ENCODE measurements around the gene ADAM8. TPM values are rescaled to one million over a fixed set of nuclear protein-coding genes. Genes with fewer than 3 reads are reported as not detected.
A peak's percentile ranks its signal among the peaks of the same experiment; 100 is the strongest.
"Not testable (repeated sequence)": the region's sequence is repeated elsewhere in the genome, so short reads cannot be mapped to it uniquely, and the experiment has no call there.

ADAM8 gene
- total RNA-seq, 2 donors from 2014 or later = 157 to 188 TPM

- H3K36me3 Mint-ChIP-seq (ENCODE audit: low read depth) = no peaks in the 10 kb centered on the region
- no peak overlapping the region for H3K27ac Mint-ChIP-seq
- peaks cover 19% of the 10 kb centered on the region for H3K4me1 Mint-ChIP-seq
- peak overlapping the region; percentile 77 for H3K4me3 Mint-ChIP-seq
- ATAC-seq (peak; percentile 39), DNase-seq (no peak)
- no peaks in the 10 kb centered on the region for H3K9me3 ChIP-seq (ENCODE audit: control insufficient read depth, low read length, poor library complexity, severe bottlenecking)
- H3K27me3 Mint-ChIP-seq = peaks cover 62% of the 10 kb centered on the region
These were observed 46.1 kb downstream of the ADAM8 start for GRCh38 chr10:133230387-133231195.

- peak; percentile 15 for ATAC-seq
- no peak for DNase-seq
- H3K4me3 Mint-ChIP-seq = peak within 1 kb of the TSS; percentile 77
- no peak within 1 kb of the TSS for H3K27ac Mint-ChIP-seq
- H3K36me3 Mint-ChIP-seq (ENCODE audit: low read depth) = no peaks in the 10 kb centered on the region
- peaks cover 19% of the 10 kb centered on the region for H3K4me1 Mint-ChIP-seq
- H3K9me3 ChIP-seq (ENCODE audit: control insufficient read depth, low read length, poor library complexity, severe bottlenecking) = no peaks in the 10 kb centered on the region
- H3K27me3 Mint-ChIP-seq = peaks cover 60% of the 10 kb centered on the region
These were observed 46.7 kb downstream of the ADAM8 start, which contains the start of gene UTF1 for GRCh38 chr10:133230044-133230361. TSS of gene UTF1 (plus strand) at chr10:133230217. CDS start at chr10:133230289, 72 bp downstream.

DNA sequence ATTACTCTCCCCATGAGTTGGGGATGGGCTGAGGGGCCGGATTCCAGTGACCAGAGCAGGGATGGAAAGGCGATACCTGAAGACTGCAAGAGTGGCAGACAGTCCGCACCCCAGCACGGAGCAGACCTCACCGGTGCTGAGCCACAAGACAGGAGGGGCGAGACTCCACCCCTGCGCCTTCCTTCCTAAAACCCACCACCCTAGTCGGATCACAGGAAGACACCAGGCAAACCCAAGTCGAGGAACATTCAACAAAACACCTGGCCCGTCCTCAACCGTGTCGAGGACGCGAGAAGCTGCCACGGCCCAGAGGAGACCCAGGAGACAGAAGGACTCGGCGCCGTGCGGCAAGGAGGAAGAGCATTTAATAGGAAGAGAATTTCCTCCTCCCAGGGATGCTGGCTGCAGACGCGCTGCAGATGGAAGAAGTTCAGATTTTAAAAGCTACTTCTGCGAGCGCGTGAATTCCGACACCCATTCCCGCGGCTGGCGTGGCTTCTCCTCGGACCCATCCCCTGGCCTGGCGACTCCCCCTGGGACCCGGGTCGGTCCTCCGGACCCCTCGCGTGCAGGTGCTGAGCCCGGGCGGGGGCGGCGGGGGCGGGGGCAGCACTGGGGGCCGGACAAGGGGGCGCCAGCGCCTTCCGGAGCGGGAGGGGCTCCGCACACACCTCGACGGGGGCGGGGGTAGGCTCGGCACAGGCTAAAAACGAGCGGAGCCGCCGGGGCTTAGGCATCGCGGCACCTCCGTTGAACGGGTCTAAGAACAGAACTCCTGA lies 47.2 kb downstream of the ADAM8 start:
- H3K27me3 Mint-ChIP-seq = peaks cover 57% of the 10 kb centered on the region
- DNase-seq (no peak), ATAC-seq (no peak)
- no peaks in the 10 kb centered on the region for H3K36me3 Mint-ChIP-seq (ENCODE audit: low read depth)
- H3K4me1 Mint-ChIP-seq = peaks cover 18% of the 10 kb centered on the region
- H3K9me3 ChIP-seq (ENCODE audit: control insufficient read depth, low read length, poor library complexity, severe bottlenecking) = no peaks in the 10 kb centered on the region
- peak overlapping the region; percentile 63 for H3K4me3 Mint-ChIP-seq
- no peak overlapping the region for H3K27ac Mint-ChIP-seq

DNA sequence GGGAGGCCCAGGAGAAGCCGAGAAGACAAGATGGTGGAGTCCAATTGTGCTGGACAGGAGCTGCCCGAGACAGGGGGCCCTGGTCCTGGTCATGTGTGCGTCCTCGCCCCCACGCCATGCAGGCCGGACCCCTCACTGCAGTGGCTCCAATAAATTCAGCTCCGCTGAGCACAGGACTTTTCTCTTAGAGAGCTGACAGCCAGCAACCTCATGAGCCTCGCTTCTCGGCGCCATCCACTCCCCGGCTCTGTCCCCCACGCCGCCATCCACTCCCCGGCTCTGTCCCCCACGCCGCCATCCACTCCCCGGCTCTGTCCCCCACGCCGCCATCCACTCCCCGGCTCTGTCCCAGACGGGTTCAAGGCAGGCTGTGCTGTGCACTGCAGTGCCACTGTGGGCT lies 49.4 kb downstream of the ADAM8 start:
- Mint-ChIP-seq H3K4me1 (peaks cover 18% of the 10 kb centered on the region), H3K27ac (no peak overlapping the region), H3K36me3 (ENCODE audit: low read depth) (no peaks in the 10 kb centered on the region), H3K4me3 (no peak overlapping the region), H3K27me3 (peaks cover 45% of the 10 kb centered on the region)
- DNase-seq (no peak), ATAC-seq (no peak)
- no peaks in the 10 kb centered on the region for H3K9me3 ChIP-seq (ENCODE audit: control insufficient read depth, low read length, poor library complexity, severe bottlenecking)

DNA sequence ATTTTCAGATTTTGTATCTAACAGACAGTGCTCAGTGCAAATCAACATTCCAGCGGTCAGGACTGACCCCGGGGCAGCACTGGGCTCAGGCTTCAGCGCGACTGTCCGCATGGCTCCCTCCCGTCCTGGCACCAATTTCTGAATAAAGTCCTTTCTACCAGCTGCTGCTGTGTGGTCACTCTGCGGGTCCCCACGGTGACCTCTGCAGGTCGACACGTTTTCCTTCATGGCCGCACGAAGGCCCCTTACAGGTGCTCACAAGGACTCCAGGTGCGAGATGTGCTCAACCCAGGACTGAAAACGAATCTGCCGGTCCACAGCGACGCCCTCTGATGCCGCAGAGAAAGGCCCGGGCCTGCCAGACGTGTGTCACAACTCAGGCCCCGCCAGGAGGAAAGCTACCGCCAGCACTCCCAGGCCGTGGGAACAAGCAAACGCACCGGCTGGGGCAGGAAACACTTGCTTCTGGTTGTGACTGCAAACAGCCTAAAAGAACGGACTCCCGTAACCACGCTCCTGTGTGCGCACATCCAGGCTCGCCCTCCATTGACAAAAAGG lies 50.3 kb downstream of the ADAM8 start:
- H3K36me3 Mint-ChIP-seq (ENCODE audit: low read depth) = no peaks in the 10 kb centered on the region
- DNase-seq (no peak), ATAC-seq (peak; percentile 48)
- peak overlapping the region; percentile 41 for H3K4me3 Mint-ChIP-seq
- H3K27me3 Mint-ChIP-seq = peaks cover 40% of the 10 kb centered on the region
- no peaks in the 10 kb centered on the region for H3K9me3 ChIP-seq (ENCODE audit: control insufficient read depth, low read length, poor library complexity, severe bottlenecking)
- H3K4me1 Mint-ChIP-seq = peaks cover 18% of the 10 kb centered on the region
- H3K27ac Mint-ChIP-seq = no peak overlapping the region

DNA sequence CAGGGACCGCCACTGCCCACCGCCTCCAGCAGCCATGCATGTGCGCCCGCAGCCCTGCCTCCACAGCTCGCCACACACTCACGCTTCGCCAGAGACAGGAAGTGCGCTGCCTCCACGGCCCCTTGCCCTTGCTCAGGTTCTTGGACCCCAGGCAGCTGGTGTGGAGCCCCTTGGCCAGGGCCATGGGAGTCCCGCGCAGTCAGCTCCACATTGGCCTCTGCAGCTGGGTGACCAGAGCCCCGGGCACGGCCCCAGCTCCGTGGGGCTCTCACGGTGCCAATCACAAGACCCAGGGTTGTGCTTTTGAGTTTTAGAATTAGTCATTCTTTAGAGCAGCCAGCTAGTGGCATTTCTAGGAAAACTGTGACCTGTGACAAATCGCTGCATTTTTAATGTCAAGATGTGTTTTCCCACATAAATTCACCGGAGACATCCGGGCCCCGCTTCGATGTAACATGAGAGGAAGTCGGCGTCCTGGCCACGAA lies 50.9 kb downstream of the ADAM8 start:
- Mint-ChIP-seq H3K4me3 (peak overlapping the region; percentile 21), H3K4me1 (peaks cover 20% of the 10 kb centered on the region), H3K36me3 (ENCODE audit: low read depth) (no peaks in the 10 kb centered on the region), H3K27me3 (peaks cover 45% of the 10 kb centered on the region), H3K27ac (no peak overlapping the region)
- no peaks in the 10 kb centered on the region for H3K9me3 ChIP-seq (ENCODE audit: control insufficient read depth, low read length, poor library complexity, severe bottlenecking)
- ATAC-seq = no peak
- no peak for DNase-seq

DNA sequence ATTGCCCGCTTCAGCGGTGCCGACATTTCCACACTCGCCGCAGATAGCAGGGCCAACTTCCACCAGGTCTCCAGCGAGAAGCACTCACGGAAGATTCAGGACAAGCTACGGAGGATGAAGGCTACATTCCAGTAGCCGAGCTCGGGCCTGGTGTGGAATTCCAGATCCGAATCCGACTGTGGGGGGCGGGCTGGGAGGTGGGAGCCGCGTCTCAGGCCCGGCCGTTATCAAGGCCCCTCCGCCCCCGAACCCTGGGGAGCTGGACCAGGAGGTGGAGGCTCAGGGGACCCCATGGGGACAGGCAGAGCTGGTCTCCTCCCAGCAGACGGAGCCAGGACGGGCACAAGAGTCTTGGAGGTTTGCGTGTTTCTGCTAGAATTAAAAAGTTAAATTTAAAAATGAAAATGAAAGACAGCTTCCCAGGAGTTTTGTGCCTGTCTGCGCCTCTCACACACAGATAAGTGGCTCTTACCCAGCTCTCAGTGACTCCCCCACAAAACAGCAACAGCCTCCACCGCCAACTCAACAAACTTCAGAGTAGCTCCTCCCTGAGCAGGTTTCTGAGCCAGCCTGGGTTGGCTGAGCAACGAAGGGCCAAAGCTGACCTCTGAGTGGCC lies 51.8 kb downstream of the ADAM8 start:
- no peak overlapping the region for H3K4me3 Mint-ChIP-seq
- no peaks in the 10 kb centered on the region for H3K36me3 Mint-ChIP-seq (ENCODE audit: low read depth)
- no peak overlapping the region for H3K27ac Mint-ChIP-seq
- H3K27me3 Mint-ChIP-seq = peaks cover 45% of the 10 kb centered on the region
- no peak for DNase-seq
- ATAC-seq = no peak
- H3K4me1 Mint-ChIP-seq = peaks cover 19% of the 10 kb centered on the region
- no peaks in the 10 kb centered on the region for H3K9me3 ChIP-seq (ENCODE audit: control insufficient read depth, low read length, poor library complexity, severe bottlenecking)

- Mint-ChIP-seq H3K4me3 (no peak overlapping the region), H3K27me3 (peaks cover 40% of the 10 kb centered on the region), H3K4me1 (peaks cover 15% of the 10 kb centered on the region), H3K36me3 (ENCODE audit: low read depth) (no peaks in the 10 kb centered on the region), H3K27ac (no peak overlapping the region)
- no peak for DNase-seq
- ATAC-seq = no peak
- no peaks in the 10 kb centered on the region for H3K9me3 ChIP-seq (ENCODE audit: control insufficient read depth, low read length, poor library complexity, severe bottlenecking)
These were observed 52.6 kb downstream of the ADAM8 start for GRCh38 chr10:133224076-133224475.

DNA sequence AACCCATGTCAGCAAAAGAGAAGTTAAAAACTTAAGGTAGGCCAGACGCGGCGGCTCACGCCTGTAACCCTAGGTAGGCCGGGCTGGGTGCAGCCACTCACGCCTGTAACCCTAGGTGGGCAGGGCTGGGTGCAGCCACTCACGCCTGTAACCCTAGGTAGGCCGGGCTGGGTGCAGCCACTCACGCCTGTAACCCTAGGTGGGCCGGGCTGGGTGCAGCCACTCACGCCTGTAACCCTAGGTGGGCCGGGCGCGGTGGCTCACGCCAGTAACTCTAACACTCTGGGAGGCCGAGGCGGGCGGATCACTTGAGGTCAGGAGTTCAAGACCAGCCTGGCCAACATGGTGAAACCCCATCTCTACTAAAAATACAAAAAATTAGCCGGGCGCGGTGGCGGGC lies 54.9 kb downstream of the ADAM8 start:
- ATAC-seq, H3K4me3 Mint-ChIP-seq: not testable (repeated sequence)

DNA sequence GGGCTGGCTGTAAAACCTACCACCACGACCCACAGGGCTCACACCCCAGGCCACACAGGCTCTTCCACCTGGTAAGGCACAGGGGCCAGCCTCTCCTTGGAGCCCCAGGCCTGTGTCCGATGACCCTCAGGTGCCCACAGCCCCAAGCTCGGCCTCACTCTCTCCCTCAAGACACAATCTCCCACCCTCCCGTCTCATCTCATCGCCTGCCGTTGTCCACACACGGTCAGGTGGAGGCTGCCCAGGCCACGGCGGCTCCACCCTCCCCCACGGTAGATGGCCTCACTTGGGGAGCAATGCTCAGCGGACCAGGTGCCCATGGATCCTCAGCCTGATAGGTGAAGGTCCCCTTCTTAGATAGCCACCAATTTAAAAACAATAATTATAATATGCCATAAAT lies 55.3 kb downstream of the ADAM8 start:
- Mint-ChIP-seq H3K27me3 (peaks cover 24% of the 10 kb centered on the region), H3K4me3 (no peak overlapping the region)
- ATAC-seq = no peak

More for the DNA sequence above, 54.9 kb downstream of the ADAM8 start:
- H3K36me3 Mint-ChIP-seq (ENCODE audit: low read depth); DNase-seq; H3K9me3 ChIP-seq (ENCODE audit: control insufficient read depth, low read length, poor library complexity, severe bottlenecking); H3K27ac Mint-ChIP-seq: not testable (repeated sequence)
- peaks cover 24% of the 10 kb centered on the region for H3K27me3 Mint-ChIP-seq
- H3K4me1 Mint-ChIP-seq = peaks cover 12% of the 10 kb centered on the region

GRCh38 chr10:133219782-133220181 lies 56.9 kb downstream of the ADAM8 start:
- Mint-ChIP-seq H3K27ac (no peak overlapping the region), H3K4me1 (peaks cover 3% of the 10 kb centered on the region), H3K36me3 (ENCODE audit: low read depth) (no peaks in the 10 kb centered on the region), H3K4me3 (no peak overlapping the region), H3K27me3 (peaks cover 28% of the 10 kb centered on the region)
- ATAC-seq = no peak
- no peak for DNase-seq
- no peaks in the 10 kb centered on the region for H3K9me3 ChIP-seq (ENCODE audit: control insufficient read depth, low read length, poor library complexity, severe bottlenecking)

More for the DNA sequence above, 55.3 kb downstream of the ADAM8 start:
- peaks cover 9% of the 10 kb centered on the region for H3K4me1 Mint-ChIP-seq
- DNase-seq = no peak
- no peaks in the 10 kb centered on the region for H3K9me3 ChIP-seq (ENCODE audit: control insufficient read depth, low read length, poor library complexity, severe bottlenecking)
- no peaks in the 10 kb centered on the region for H3K36me3 Mint-ChIP-seq (ENCODE audit: low read depth)
- no peak overlapping the region for H3K27ac Mint-ChIP-seq

GRCh38 chr10:133218891-133219290 lies 57.8 kb downstream of the ADAM8 start:
- no peaks in the 10 kb centered on the region for H3K9me3 ChIP-seq (ENCODE audit: control insufficient read depth, low read length, poor library complexity, severe bottlenecking)
- H3K36me3 Mint-ChIP-seq (ENCODE audit: low read depth) = no peaks in the 10 kb centered on the region
- no peak overlapping the region for H3K4me3 Mint-ChIP-seq
- peaks cover 24% of the 10 kb centered on the region for H3K27me3 Mint-ChIP-seq
- H3K27ac Mint-ChIP-seq = no peak overlapping the region
- DNase-seq (no peak), ATAC-seq (no peak)
- H3K4me1 Mint-ChIP-seq = peaks cover 3% of the 10 kb centered on the region
